ENCODE results near the gene LDLRAD3.

The LDLRAD3 gene

GRCh38 chr11:36219996-36220395 lies 276.1 kb downstream of the LDLRAD3 start:
- DNase-seq = no peak

GRCh38 chr11:36222831-36223635 lies 279.2 kb downstream of the LDLRAD3 start:
- no peak for DNase-seq

- DNase-seq = no peak
Observed at GRCh38 chr11:36224209-36224882, 280.5 kb downstream of the LDLRAD3 start.

GRCh38 chr11:36227044-36227443 lies 283.2 kb downstream of the LDLRAD3 start:
- no peak for DNase-seq

GRCh38 chr11:36228689-36229088 lies 284.8 kb downstream of the LDLRAD3 start:
- no peak for DNase-seq

- DNase-seq = no peak
Observed at GRCh38 chr11:36229091-36229705, 285.3 kb downstream of the LDLRAD3 start.

- DNase-seq = no peak
Observed at GRCh38 chr11:36230779-36231699, 287.2 kb downstream of the LDLRAD3 start.

GRCh38 chr11:36233204-36233603 lies 289.3 kb downstream of the LDLRAD3 start:
- no peak for DNase-seq

GRCh38 chr11:36234825-36235224 lies 291.0 kb downstream of the LDLRAD3 start:
- DNase-seq = no peak

- DNase-seq = no peak
Observed at GRCh38 chr11:36235750-36236149, 291.9 kb downstream of the LDLRAD3 start.

GRCh38 chr11:36237391-36237790 lies 293.5 kb downstream of the LDLRAD3 start:
- DNase-seq = no peak

GRCh38 chr11:36238036-36238631 lies 294.3 kb downstream of the LDLRAD3 start:
- DNase-seq = no peak

- DNase-seq = no peak
Observed at GRCh38 chr11:36238881-36239280, 295.0 kb downstream of the LDLRAD3 start.

- DNase-seq = no peak
Observed at GRCh38 chr11:36239636-36240035, 295.8 kb downstream of the LDLRAD3 start.

GRCh38 chr11:36240173-36240572 lies 296.3 kb downstream of the LDLRAD3 start:
- DNase-seq = no peak

GRCh38 chr11:36240801-36241200 lies 296.9 kb downstream of the LDLRAD3 start:
- no peak for DNase-seq

- DNase-seq = no peak
Observed at GRCh38 chr11:36241497-36241896, 297.6 kb downstream of the LDLRAD3 start.

GRCh38 chr11:36243641-36244040 lies 299.8 kb downstream of the LDLRAD3 start:
- no peak for DNase-seq

GRCh38 chr11:36247493-36247892 lies 303.6 kb downstream of the LDLRAD3 start:
- DNase-seq = no peak

- DNase-seq = no peak
Observed at GRCh38 chr11:36248436-36248835, 304.6 kb downstream of the LDLRAD3 start.

- DNase-seq = no peak
Observed at GRCh38 chr11:36249246-36249645, 305.4 kb downstream of the LDLRAD3 start.

- DNase-seq = no peak
Observed at GRCh38 chr11:36251823-36252222, 308.0 kb downstream of the LDLRAD3 start.

Measured in RPMI8226 (cell line).